Adipocyte (in vitro differentiated cells): ENCODE measurements around the gene OR10AD1.

Experiments used
- DNase-seq: peaks from one replicate; pipeline ENCODE4 v3.0.0-alpha.2; 2015; ENCODE audit warnings: low read depth
- H3K27me3 ChIP-seq: replicated peaks from 2 replicates; pipeline ENCODE4 v1.7.0; 2013; ENCODE audit warnings: mild to moderate bottlenecking, low read length, moderate library complexity; ENCODE audit not compliant: control insufficient read depth, insufficient read depth
- H3K36me3 ChIP-seq: 2 replicates; pipeline ENCODE4 v1.7.0; 2013; ENCODE audit warnings: low read length, mild to moderate bottlenecking, moderate library complexity; ENCODE audit not compliant: control insufficient read depth, insufficient read depth, severe bottlenecking
- H3K4me1 ChIP-seq: 2 replicates; pipeline ENCODE4 v1.7.0; 2013; ENCODE audit warnings: mild to moderate bottlenecking, low read length, moderate library complexity; ENCODE audit not compliant: control insufficient read depth, insufficient read depth
- H3K4me3 ChIP-seq: 2 replicates; pipeline ENCODE4 v1.7.0; 2013; ENCODE audit warnings: mild to moderate bottlenecking, low read length, moderate library complexity
- H3K9ac ChIP-seq: 2 replicates; pipeline ENCODE4 v1.7.0; 2013; ENCODE audit warnings: mild to moderate bottlenecking, low read length, moderate library complexity
- H3K9me3 ChIP-seq: 2 replicates; pipeline ENCODE4 v1.7.0; 2013; ENCODE audit warnings: mild to moderate bottlenecking, low read length, moderate library complexity; ENCODE audit not compliant: control insufficient read depth

OR10AD1 gene

DNA sequence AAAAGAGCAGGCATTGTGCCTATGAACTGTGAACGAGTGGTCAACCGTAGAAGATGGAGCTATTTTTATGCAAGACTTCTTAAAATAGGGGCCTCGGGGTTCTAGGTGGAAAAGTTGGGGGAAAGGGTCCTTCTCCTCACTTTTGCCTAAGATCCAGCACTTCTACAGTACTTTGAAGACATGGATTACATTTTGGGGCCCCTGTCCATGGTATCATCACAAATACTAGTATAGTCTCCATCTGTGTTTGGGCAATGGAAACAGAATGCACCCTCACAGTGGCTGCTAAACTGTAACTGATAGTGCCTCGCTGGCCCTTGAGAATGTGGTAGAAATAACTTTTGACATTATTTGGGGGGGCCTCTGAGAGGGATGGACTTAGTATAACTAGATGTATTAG lies 25.1 kb downstream of the OR10AD1 start:
- H3K9ac ChIP-seq = no peak overlapping the region
- H3K36me3 ChIP-seq = no peaks in the 10 kb centered on the region
- peaks cover 17% of the 10 kb centered on the region for H3K4me1 ChIP-seq
- peaks cover 30% of the 10 kb centered on the region for H3K27me3 ChIP-seq
- DNase-seq = no peak
- H3K4me3 ChIP-seq = no peak overlapping the region
- H3K9me3 ChIP-seq = no peaks in the 10 kb centered on the region

DNA sequence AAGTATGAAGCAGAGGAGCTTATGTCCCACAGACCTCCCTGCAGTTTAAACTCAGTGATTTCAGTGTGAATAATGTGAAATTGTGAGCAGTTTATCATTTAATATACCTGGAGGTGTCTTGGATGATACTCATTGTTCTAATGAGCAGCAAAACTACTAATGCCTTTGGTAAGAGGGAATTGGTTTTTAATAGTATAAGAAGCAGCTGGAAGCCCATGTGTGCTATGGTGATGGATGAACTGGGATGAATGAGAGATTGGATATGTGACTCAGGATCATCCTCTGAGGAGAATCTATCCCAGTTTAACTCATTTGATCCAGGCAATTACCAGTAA lies 26.7 kb downstream of the OR10AD1 start:
- H3K4me1 ChIP-seq = peaks cover 10% of the 10 kb centered on the region
- H3K27me3 ChIP-seq = peaks cover 27% of the 10 kb centered on the region
- H3K4me3 ChIP-seq = no peak overlapping the region
- DNase-seq = no peak
- H3K36me3 ChIP-seq = no peaks in the 10 kb centered on the region
- H3K9ac ChIP-seq = no peak overlapping the region
- H3K9me3 ChIP-seq = no peaks in the 10 kb centered on the region

GRCh38 chr12:48175613-48176416 lies 27.3 kb downstream of the OR10AD1 start:
- H3K9ac ChIP-seq = no peak overlapping the region
- H3K9me3 ChIP-seq = no peaks in the 10 kb centered on the region
- no peaks in the 10 kb centered on the region for H3K36me3 ChIP-seq
- H3K4me3 ChIP-seq = no peak overlapping the region
- DNase-seq = peak; percentile 64
- peaks cover 26% of the 10 kb centered on the region for H3K27me3 ChIP-seq
- H3K4me1 ChIP-seq = peaks cover 8% of the 10 kb centered on the region

GRCh38 chr12:48169011-48169410 lies 34.1 kb downstream of the OR10AD1 start:
- no peaks in the 10 kb centered on the region for H3K4me1 ChIP-seq
- no peak overlapping the region for H3K4me3 ChIP-seq
- DNase-seq = no peak
- no peaks in the 10 kb centered on the region for H3K36me3 ChIP-seq
- H3K27me3 ChIP-seq = peaks cover 5% of the 10 kb centered on the region
- H3K9ac ChIP-seq = no peak overlapping the region
- H3K9me3 ChIP-seq = no peaks in the 10 kb centered on the region

DNA sequence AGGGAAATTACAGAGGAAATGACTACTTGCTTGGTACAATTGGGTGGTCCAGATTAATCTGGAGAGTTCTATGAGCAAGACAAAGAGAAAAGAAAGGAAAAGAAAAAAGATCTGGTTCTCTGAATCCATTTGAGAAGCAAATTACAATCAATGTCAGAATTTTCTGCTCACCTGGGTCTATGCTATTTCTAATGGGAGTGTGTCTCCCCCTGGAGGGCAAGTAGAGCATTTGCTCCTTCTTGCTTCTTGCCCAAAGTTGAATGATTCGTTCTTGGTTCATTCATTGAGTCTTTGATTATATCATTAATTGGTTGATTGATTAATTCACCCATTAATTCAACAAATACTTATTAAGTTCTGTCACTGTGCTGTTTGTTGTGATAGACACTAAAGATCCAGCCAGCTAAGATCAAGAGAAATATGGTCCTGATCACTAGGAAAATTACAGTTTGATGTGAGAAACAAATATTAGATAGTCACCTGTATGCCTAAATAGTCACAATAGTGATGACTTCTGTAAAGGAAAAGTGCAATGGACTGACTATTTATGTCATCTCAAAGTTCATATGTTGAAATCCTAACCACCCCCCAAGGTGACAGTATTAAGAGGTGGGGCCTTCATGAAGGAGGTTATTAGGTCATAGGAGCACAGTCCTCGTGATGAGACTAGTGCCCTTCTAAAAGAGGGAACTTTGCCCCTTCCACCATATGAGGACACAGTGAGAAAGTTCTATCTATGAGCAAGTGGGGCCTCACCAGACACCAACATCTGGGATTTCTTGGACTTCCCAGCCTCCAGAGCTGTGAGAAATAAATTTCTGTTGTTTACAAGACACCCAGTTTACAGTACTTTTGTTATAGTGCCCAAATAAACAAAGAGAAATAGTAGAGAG lies 37.8 kb downstream of the OR10AD1 start:
- Histone ChIP-seq H3K4me3 (no peak overlapping the region), H3K36me3 (no peaks in the 10 kb centered on the region), H3K9ac (no peak overlapping the region), H3K9me3 (no peaks in the 10 kb centered on the region), H3K4me1 (peaks cover 16% of the 10 kb centered on the region), H3K27me3 (peaks cover 10% of the 10 kb centered on the region)
- peak; percentile 81 for DNase-seq

- DNase-seq = no peak
- no peaks in the 10 kb centered on the region for H3K9me3 ChIP-seq
- peaks cover 10% of the 10 kb centered on the region for H3K27me3 ChIP-seq
- H3K4me3 ChIP-seq = no peak overlapping the region
- H3K36me3 ChIP-seq = no peaks in the 10 kb centered on the region
- no peak overlapping the region for H3K9ac ChIP-seq
- peaks cover 22% of the 10 kb centered on the region for H3K4me1 ChIP-seq
Observed at GRCh38 chr12:48164451-48164850, 38.6 kb downstream of the OR10AD1 start.

DNA sequence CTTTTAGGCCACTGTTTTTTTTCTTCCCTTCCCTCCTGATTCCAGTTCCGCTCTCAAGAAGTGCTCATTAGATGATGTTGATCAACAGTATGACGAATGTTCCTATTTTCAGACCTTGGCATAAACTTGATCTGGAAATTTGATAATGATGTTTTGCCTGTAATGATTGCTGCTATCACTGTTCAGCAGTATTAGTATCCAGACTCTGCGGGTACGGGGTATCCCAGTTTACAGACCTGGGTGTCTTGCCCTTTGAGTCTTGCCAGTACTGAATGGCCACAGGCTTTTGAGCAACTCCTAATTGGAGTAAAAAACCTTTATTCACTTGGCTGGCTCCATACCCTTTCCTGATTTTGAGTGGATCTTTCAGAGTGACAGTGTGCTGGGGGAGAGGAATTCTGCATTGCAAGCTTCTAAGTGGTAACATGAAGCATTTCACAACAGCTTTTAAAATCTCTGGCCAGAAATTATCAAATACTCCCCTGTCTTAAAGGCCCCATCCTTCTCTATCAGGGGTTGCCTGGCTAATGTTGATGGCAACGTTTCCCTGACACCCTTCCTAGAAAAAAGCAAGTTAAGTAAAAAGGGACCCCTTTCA lies 39.8 kb downstream of the OR10AD1 start:
- no peak for DNase-seq
- no peaks in the 10 kb centered on the region for H3K36me3 ChIP-seq

GRCh38 chr12:48160807-48161206 lies 42.3 kb downstream of the OR10AD1 start:
- H3K27me3 ChIP-seq = peaks cover 5% of the 10 kb centered on the region
- H3K36me3 ChIP-seq = no peaks in the 10 kb centered on the region
- no peaks in the 10 kb centered on the region for H3K9me3 ChIP-seq
- no peak for DNase-seq
- peaks cover 34% of the 10 kb centered on the region for H3K4me1 ChIP-seq
- no peak overlapping the region for H3K4me3 ChIP-seq
- no peak overlapping the region for H3K9ac ChIP-seq

More for the DNA sequence above, 39.8 kb downstream of the OR10AD1 start:
- peaks cover 10% of the 10 kb centered on the region for H3K27me3 ChIP-seq
- no peaks in the 10 kb centered on the region for H3K9me3 ChIP-seq
- H3K9ac ChIP-seq = no peak overlapping the region
- peaks cover 22% of the 10 kb centered on the region for H3K4me1 ChIP-seq
- H3K4me3 ChIP-seq = no peak overlapping the region

GRCh38 chr12:48160046-48160445 lies 43.0 kb downstream of the OR10AD1 start:
- H3K9ac ChIP-seq = no peak overlapping the region
- no peaks in the 10 kb centered on the region for H3K9me3 ChIP-seq
- peaks cover 34% of the 10 kb centered on the region for H3K4me1 ChIP-seq
- no peak overlapping the region for H3K4me3 ChIP-seq
- no peak for DNase-seq
- H3K27me3 ChIP-seq = peaks cover 5% of the 10 kb centered on the region
- H3K36me3 ChIP-seq = no peaks in the 10 kb centered on the region

DNA sequence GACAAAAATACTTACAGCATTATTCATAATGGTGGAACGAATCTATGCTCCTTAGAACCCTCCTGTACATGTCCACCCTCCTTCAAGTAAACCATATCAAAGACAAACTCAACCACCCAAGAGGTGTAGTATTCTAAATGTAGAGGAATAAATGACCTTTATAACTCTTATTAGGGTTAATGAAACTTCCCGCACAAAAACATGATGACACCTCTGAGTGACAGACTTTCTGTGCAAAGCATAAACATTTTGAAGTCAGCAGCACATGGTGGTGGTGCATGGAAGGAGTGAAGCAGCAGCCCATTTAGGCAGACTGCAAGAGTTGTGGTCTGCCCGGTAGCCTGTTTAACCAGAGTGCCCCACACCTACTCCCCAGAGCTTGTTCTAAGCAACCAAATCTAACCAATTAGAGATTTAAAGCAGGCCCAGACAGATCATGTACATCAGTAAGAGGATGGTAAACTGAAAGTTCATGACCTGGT lies 45.2 kb downstream of the OR10AD1 start:
- Histone ChIP-seq H3K4me1 (peaks cover 31% of the 10 kb centered on the region), H3K36me3 (peaks cover 11% of the 10 kb centered on the region), H3K4me3 (peak overlapping the region; percentile 98), H3K9ac (peak overlapping the region; percentile 93), H3K27me3 (peaks cover 5% of the 10 kb centered on the region), H3K9me3 (no peaks in the 10 kb centered on the region)
- DNase-seq = no peak
